H4 (cell line): ENCODE results near the gene CHADL. TPM values are rescaled to one million over a fixed set of nuclear protein-coding genes. Genes with fewer than 3 reads are reported as not detected.

ENCODE experiments used
- DNase-seq: peaks from one replicate; pipeline ENCODE4 v3.0.0-alpha.2; 2015; ENCODE audit warnings: low spot score
- total RNA-seq: library from RNA; depleted of rRNA; stranded (reverse); fragments of >200 nt; shearing (Covaris generic); gene quantifications from 2 replicates; pipeline ENCODE4 v1.2.3, GENCODE V29; 2014

Gene CHADL
- total RNA-seq, 1 experiment from 2014 or later: not detected

- no peak for DNase-seq
These were observed 10.3 kb downstream of the CHADL start for GRCh38 chr22:41230401-41230785.

GRCh38 chr22:41229730-41230400 is 10.9 kb downstream of the CHADL start:
- DNase-seq: no peak

GRCh38 chr22:41229215-41229614 is 11.5 kb downstream of the CHADL start:
- no peak for DNase-seq

GRCh38 chr22:41226723-41227655 is 13.7 kb downstream of the CHADL start:
- no peak for DNase-seq

- DNase-seq: no peak
These were observed 17.2 kb downstream of the CHADL start for GRCh38 chr22:41223535-41223934.

- DNase-seq: no peak
These were observed 17.8 kb downstream of the CHADL start for GRCh38 chr22:41222846-41223507.

GRCh38 chr22:41217553-41218157 is 23.1 kb downstream of the CHADL start:
- no peak for DNase-seq

- DNase-seq: no peak
These were observed 23.7 kb downstream of the CHADL start for GRCh38 chr22:41216984-41217383.

GRCh38 chr22:41215926-41216325 is 24.8 kb downstream of the CHADL start:
- no peak for DNase-seq

- no peak for DNase-seq
These were observed 25.3 kb downstream of the CHADL start for GRCh38 chr22:41215409-41215808.

- no peak for DNase-seq
These were observed 34.0 kb downstream of the CHADL start for GRCh38 chr22:41206719-41207118.

- peak; percentile 94 for DNase-seq
These were observed 35.5 kb downstream of the CHADL start, which contains the start of gene L3MBTL2 for GRCh38 chr22:41204992-41205900. TSS of gene L3MBTL2 (plus strand) at chr22:41205312. CDS start at chr22:41205363, 51 bp downstream.

GRCh38 chr22:41204066-41204465 is 36.7 kb downstream of the CHADL start:
- DNase-seq: no peak

GRCh38 chr22:41203118-41203517 is 37.6 kb downstream of the CHADL start:
- no peak for DNase-seq

- DNase-seq: no peak
These were observed 39.6 kb downstream of the CHADL start for GRCh38 chr22:41201141-41201540.

GRCh38 chr22:41198027-41198580 is 42.6 kb downstream of the CHADL start:
- no peak for DNase-seq

- peak; percentile 42 for DNase-seq
These were observed 43.4 kb downstream of the CHADL start for GRCh38 chr22:41197038-41197972.

GRCh38 chr22:41193829-41194228 is 46.9 kb downstream of the CHADL start:
- no peak for DNase-seq

GRCh38 chr22:41191467-41191866 is 49.3 kb downstream of the CHADL start:
- DNase-seq: no peak
